ENCODE results near the gene LSM7.

DNA sequence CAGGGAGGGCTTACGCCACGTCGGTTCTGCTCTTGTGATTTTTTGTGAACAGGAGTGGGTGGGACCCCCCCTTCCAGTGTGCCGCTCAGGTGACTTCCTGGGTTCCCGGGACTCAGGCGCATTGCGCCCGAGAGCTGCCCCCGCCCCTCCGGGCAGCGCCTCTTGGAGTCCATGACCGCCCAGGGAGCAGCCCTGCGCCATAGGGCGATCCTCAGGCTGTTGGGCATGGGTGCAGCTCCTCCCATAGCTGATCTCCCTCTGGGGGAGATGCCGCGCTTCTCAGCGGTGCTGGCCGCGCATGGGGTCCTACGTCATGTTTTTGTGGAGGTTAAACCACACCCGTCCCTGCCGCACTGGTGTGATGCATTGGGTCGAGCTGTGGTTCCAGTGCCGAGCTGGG lies 23.7 kb upstream of the LSM7 start:
- TF ChIP-seq CTCF (IDR thresholded peaks at IDR 0.05): no peak
- no peak for TF ChIP-seq EZH2 (IDR thresholded peaks at IDR 0.05)
